NCI-H1092 treated with DMSO at 0.1 percent for 48 hours (cell line): ENCODE data around the gene LYG1.

ENCODE experiments used
- DNase-seq: peaks from one replicate; lab custom pipeline; 2025; lab: John Stamatoyannopoulos, UW

The LYG1 gene

GRCh38 chr2:99275882-99276281, 25.1 kb downstream of the LYG1 start:
- DNase-seq, result no peak

GRCh38 chr2:99261242-99261641, 39.8 kb downstream of the LYG1 start:
- no peak for DNase-seq

- no peak for DNase-seq
Observed at GRCh38 chr2:99260184-99260583, 40.8 kb downstream of the LYG1 start.

GRCh38 chr2:99259465-99259864, 41.5 kb downstream of the LYG1 start:
- no peak for DNase-seq

GRCh38 chr2:99256677-99257076, 44.3 kb downstream of the LYG1 start:
- no peak for DNase-seq

GRCh38 chr2:99255491-99256318, 45.3 kb downstream of the LYG1 start, which contains the start of gene LYG2:
Gene LYG2, minus strand, starts transcription at chr2:99255666. Its CDS starts 1,406 bp downstream, at chr2:99254260.
- DNase-seq, result no peak

- DNase-seq, result no peak
Observed at GRCh38 chr2:99249951-99250350, 51.0 kb downstream of the LYG1 start.

- DNase-seq, result no peak
Observed at GRCh38 chr2:99242151-99242550, 58.8 kb downstream of the LYG1 start.

- DNase-seq, result no peak
Observed at GRCh38 chr2:99240431-99240830, 60.6 kb downstream of the LYG1 start.

GRCh38 chr2:99238599-99238998, 62.4 kb downstream of the LYG1 start:
- DNase-seq, result no peak
